Large intestine (tissue), 12 donors: ENCODE measurements around the gene SPRED2. TPM values are rescaled to one million over a fixed set of nuclear protein-coding genes. Genes with fewer than 3 reads are reported as not detected.

Source experiments
- DNase-seq, 2 donors: peaks; one replicate each; pipeline versions ENCODE4 v3.0.0 to v3.0.0-alpha.2; 2013
- H3K27ac ChIP-seq: one replicate; pipeline ENCODE4 v1.5.1; 2013; ENCODE audit warnings: low read length
- H3K27me3 ChIP-seq: 2 replicates; pipeline ENCODE4 v1.6.1; 2013; ENCODE audit warnings: low read length; ENCODE audit not compliant: control insufficient read depth, insufficient read depth
- H3K36me3 ChIP-seq: 2 replicates; pipeline ENCODE4 v1.6.1; 2013; ENCODE audit warnings: low read length; ENCODE audit not compliant: control insufficient read depth, insufficient read depth
- H3K4me1 ChIP-seq: one replicate; pipeline ENCODE4 v1.6.1; 2013; ENCODE audit warnings: low read length; ENCODE audit not compliant: control insufficient read depth, insufficient read depth
- H3K4me3 ChIP-seq: one replicate; pipeline ENCODE4 v1.5.1; 2013; ENCODE audit warnings: low read length
- H3K9me3 ChIP-seq: one replicate; pipeline ENCODE4 v1.6.1; 2013; ENCODE audit warnings: mild to moderate bottlenecking, low read depth, low read length, moderate library complexity; ENCODE audit not compliant: control insufficient read depth
- WGBS: methylation state at CpG from one replicate; pipeline ENCODE4 v1.1.5; 2013; ENCODE audit warnings: low lambda C conversion rate; ENCODE audit not compliant: insufficient coverage; 5-methylcytosine and 5-hydroxymethylcytosine counted together
- long read RNA-seq, 11 donors: transcript quantifications; one replicate each; lab custom pipeline, GENCODE V29; 2026
- polyA plus RNA-seq: library from polyadenylated mRNA; unstranded; fragments of 120-200 nt; gene quantifications from one replicate; pipeline ENCODE4 v1.2.1, GENCODE V29; 2013

Gene SPRED2, protein sequence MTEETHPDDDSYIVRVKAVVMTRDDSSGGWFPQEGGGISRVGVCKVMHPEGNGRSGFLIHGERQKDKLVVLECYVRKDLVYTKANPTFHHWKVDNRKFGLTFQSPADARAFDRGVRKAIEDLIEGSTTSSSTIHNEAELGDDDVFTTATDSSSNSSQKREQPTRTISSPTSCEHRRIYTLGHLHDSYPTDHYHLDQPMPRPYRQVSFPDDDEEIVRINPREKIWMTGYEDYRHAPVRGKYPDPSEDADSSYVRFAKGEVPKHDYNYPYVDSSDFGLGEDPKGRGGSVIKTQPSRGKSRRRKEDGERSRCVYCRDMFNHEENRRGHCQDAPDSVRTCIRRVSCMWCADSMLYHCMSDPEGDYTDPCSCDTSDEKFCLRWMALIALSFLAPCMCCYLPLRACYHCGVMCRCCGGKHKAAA
- polyA plus RNA-seq: 22.4 TPM
- long read RNA-seq, donor 1, full-length matches to known transcripts: 2 of 2 reads
- long read RNA-seq, donor 1, partial matches to known transcripts: 0 of 2 reads
- long read RNA-seq, donor 1, other reads (novel, unspliced or antisense): 0 of 2 reads
- long read RNA-seq, donor 2, full-length matches to known transcripts: 6 of 6 reads
- long read RNA-seq, donor 2, partial matches to known transcripts: 0 of 6 reads
- long read RNA-seq, donor 2, other reads (novel, unspliced or antisense): 0 of 6 reads
- long read RNA-seq, donor 3: 0 reads
- long read RNA-seq, donor 4: 0 reads
- long read RNA-seq, donor 5, full-length matches to known transcripts: 1 of 1 reads
- long read RNA-seq, donor 5, partial matches to known transcripts: 0 of 1 reads
- long read RNA-seq, donor 5, other reads (novel, unspliced or antisense): 0 of 1 reads
- long read RNA-seq, donor 6, full-length matches to known transcripts: 4 of 4 reads
- long read RNA-seq, donor 6, partial matches to known transcripts: 0 of 4 reads
- long read RNA-seq, donor 6, other reads (novel, unspliced or antisense): 0 of 4 reads
- long read RNA-seq, donor 7, full-length matches to known transcripts: 4 of 4 reads
- long read RNA-seq, donor 7, partial matches to known transcripts: 0 of 4 reads
- long read RNA-seq, donor 7, other reads (novel, unspliced or antisense): 0 of 4 reads
- long read RNA-seq, donor 8, full-length matches to known transcripts: 3 of 3 reads
- long read RNA-seq, donor 8, partial matches to known transcripts: 0 of 3 reads
- long read RNA-seq, donor 8, other reads (novel, unspliced or antisense): 0 of 3 reads
- long read RNA-seq, donor 9, full-length matches to known transcripts: 1 of 1 reads
- long read RNA-seq, donor 9, partial matches to known transcripts: 0 of 1 reads
- long read RNA-seq, donor 9, other reads (novel, unspliced or antisense): 0 of 1 reads
- long read RNA-seq, donor 10, full-length matches to known transcripts: 6 of 6 reads
- long read RNA-seq, donor 10, partial matches to known transcripts: 0 of 6 reads
- long read RNA-seq, donor 10, other reads (novel, unspliced or antisense): 0 of 6 reads
- long read RNA-seq, donor 11, full-length matches to known transcripts: 2 of 2 reads
- long read RNA-seq, donor 11, partial matches to known transcripts: 0 of 2 reads
- long read RNA-seq, donor 11, other reads (novel, unspliced or antisense): 0 of 2 reads

DNA sequence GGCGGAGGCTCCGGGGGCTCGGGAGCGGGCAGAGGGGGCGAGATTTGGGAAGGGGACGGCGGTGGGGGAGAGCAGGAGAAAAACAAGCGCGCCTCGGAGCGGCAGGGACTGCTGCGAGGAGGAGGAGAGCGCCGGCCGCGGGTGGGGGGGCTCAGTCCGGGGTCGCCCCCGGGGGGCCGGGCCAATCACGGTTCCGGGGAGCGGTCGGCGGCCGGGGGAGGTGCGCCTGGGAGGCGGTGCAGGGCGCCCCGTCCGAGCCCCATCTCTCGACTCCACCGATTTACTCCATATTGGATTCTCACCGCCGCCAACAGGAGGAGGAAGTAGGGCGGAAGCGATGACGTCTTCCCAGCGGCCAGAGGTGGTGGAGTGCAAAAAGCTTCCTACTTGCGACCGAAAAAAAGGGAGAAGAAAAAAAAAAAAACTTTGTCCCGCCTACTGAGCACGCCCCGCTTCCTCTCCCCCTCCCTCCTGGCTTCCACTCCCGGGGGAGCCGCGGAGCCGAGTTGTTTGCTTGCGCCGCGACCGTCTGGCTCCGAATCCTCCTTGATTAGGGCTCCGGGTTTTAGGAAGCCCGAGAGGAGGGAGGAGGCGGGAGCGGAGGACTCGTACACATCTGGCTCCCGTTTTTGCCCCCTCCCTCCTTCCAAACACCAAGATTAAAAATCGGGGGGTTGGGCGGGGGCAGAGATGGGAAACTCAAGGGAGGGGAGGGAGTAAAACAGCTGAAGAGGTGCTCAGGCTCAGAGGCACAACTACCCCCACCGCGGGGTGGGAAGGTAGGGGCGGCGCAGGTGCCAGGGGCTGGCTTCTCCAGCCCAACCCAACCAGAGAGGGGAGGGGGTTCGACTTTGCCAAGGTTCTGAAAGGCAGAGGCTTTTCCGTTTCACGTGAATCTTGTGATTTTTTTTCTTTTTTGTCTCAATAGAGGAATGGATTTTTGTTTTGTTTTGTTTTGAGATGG is at the start of gene SPRED2:
TSS of gene SPRED2 (minus strand) at position 373 of the 964 bp plus-strand sequence. CDS start 612 bp downstream, outside the sequence.
- no CpG with 5 or more reads among the region's 68 CpGs for whole genome bisulfite sequencing
- H3K9me3 ChIP-seq: no peaks in the 10 kb centered on the region
- peak within 1 kb of the TSS; percentile 94 for H3K4me3 ChIP-seq
- H3K36me3 ChIP-seq: no peaks in the 10 kb centered on the region
- no peaks in the 10 kb centered on the region for H3K27me3 ChIP-seq
- H3K4me1 ChIP-seq: peaks cover 8% of the 10 kb centered on the region
- peak; percentile 94 to 96 for DNase-seq
- peak within 1 kb of the TSS; percentile 94 for H3K27ac ChIP-seq

DNA sequence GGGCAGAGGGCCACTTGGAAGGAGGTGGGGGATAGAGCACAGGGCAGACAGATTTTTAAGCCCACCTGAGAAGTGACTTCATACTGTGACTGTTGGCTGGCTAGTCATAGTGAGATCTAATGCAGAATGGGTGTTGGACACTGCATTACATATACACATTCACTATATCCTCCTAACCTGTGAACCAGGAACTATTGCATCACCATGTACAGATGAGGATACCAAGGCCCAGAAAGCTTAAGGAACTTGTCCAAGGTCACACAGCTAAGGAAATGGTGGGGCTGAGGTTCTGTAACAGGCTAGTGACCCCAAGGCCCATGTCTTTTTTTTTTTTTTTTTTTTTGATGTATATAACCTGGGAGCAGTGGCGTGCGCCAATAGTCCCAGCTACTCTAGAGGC is 49.6 kb upstream of the SPRED2 start:
- Histone ChIP-seq H3K27ac (no peak overlapping the region), H3K4me1 (no peaks in the 10 kb centered on the region), H3K27me3 (no peaks in the 10 kb centered on the region), H3K4me3 (no peak overlapping the region), H3K36me3 (no peaks in the 10 kb centered on the region), H3K9me3 (no peaks in the 10 kb centered on the region)
- no CpG with 5 or more reads among the region's 2 CpGs for WGBS
- DNase-seq: no peak

DNA sequence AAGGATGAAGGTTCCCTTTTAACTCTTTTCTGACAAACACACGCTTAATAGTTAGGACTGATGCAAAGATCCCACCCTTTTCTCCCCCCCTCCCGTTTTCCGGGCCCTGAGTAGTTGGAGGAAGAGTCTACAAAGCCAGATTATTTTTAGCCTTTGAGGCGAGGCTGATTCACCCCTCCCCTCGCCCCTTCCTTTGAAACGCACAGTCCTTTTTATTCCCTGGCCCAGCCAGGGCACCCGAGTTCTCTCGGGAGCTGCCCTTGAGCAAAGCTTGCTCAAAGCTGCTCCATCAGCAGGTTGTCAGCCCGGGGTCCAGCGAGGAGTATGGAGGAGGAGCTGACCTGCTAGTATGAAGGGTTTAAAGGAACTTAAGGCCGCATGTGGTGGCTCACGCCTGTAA is 47.1 kb upstream of the SPRED2 start:
- H3K27me3 ChIP-seq: no peaks in the 10 kb centered on the region
- WGBS: no CpG with 5 or more reads among the region's 12 CpGs
- H3K4me1 ChIP-seq: no peaks in the 10 kb centered on the region
- H3K36me3 ChIP-seq: no peaks in the 10 kb centered on the region
- H3K9me3 ChIP-seq: no peaks in the 10 kb centered on the region
- no peak overlapping the region for H3K4me3 ChIP-seq
- H3K27ac ChIP-seq: no peak overlapping the region
- DNase-seq: no peak

DNA sequence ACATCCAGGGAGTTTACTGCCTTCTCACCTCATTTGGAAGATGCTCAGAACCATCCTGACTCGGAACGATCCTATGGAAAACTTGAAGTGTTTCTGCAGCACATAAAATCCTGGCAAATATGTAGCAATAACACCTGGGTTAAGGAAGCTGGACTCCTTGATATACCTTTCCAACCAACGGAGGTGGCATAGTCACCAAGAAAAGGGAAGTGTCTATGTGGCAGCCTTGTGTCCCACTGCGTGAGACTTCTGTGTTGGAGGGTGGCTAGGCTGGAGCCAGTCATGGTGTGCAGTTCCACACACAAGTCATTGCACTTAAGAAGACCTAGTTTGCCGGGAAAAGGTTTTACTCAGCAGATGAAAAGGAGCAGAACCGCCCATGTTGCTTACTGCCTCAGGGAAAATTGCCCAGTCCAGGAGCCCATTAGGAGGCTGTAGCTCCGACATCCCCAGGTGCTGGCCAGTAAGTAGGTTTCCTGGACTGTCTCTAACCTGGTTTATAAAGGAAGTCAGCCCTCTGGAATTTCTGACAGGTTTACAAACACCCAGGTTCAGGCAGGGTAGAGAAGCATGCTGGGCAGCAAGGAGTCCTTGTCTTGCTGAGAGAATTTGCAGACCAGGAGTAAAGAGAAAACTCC is 46.2 kb upstream of the SPRED2 start:
- no CpG with 5 or more reads among the region's 7 CpGs for WGBS
- Histone ChIP-seq H3K36me3 (no peaks in the 10 kb centered on the region), H3K27me3 (no peaks in the 10 kb centered on the region), H3K4me3 (no peak overlapping the region), H3K4me1 (no peaks in the 10 kb centered on the region), H3K9me3 (no peaks in the 10 kb centered on the region), H3K27ac (no peak overlapping the region)
- DNase-seq: no peak

DNA sequence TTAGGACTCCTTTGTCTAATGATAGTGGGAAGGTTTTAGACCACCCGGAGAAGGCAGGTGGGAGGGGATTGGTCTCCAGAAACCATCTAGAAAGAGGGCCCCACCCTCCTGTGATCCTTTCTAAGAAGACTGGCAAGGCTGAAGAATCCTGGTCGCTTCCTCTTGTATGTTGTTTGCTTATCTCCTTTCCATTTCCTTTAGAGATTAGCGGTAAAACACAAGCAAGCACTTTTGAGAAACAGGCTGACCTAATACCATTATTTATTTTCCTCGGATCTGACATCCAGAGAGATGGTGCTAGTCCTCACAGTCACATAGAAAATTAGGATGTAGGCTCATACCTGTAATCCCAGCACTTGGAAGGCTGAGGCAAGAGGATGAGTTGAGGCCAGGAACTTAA is 45.2 kb upstream of the SPRED2 start:
- Histone ChIP-seq H3K4me3 (no peak overlapping the region), H3K27ac (no peak overlapping the region), H3K9me3 (no peaks in the 10 kb centered on the region), H3K4me1 (no peaks in the 10 kb centered on the region), H3K36me3 (no peaks in the 10 kb centered on the region), H3K27me3 (no peaks in the 10 kb centered on the region)
- DNase-seq: no peak
- WGBS: 33% methylated on average over 1 of the region's 4 CpGs

DNA sequence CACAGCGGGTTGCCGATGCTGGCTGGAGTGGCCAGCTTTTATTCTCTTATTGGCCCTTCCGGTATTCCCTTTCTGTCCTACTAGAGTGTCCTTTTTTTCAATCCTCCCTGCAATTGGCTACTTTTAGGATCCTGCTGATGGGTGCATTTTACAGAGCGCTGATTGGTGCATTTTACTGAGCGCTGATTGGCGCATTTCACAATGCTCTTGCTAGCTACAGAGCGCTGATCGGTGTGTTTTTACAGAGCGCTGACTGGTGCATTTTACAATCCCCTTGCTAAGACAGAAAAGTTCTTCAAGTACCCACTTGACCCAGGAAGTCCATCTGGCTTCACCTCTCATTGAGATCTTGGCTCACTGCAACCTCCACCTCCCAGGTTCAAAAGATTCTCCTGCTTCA is 44.4 kb upstream of the SPRED2 start:
- H3K4me1 ChIP-seq: no peaks in the 10 kb centered on the region
- no peaks in the 10 kb centered on the region for H3K36me3 ChIP-seq
- no peak for DNase-seq
- no peak overlapping the region for H3K4me3 ChIP-seq
- no CpG with 5 or more reads among the region's 9 CpGs for WGBS
- H3K27ac ChIP-seq: no peak overlapping the region
- H3K9me3 ChIP-seq: no peaks in the 10 kb centered on the region
- H3K27me3 ChIP-seq: no peaks in the 10 kb centered on the region

DNA sequence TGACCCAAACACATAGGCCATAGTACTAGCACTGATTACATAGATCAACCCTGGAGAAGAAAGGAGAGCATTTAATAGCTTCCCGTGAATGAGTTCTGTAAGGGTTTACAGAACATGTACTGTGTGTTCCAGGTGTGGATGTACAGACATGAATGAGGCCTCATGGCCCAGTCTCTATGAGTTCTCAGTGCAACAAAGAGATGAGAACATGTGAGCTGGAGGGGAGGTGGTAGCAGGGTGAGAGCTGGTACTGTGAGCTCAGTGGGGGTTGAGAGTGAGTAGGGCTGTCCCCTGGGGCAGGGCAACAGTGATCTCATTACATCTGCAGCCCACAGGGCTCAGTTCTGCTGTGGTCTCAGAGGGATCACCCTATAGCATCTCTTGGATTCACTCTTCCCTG is 42.6 kb upstream of the SPRED2 start:
- H3K36me3 ChIP-seq: no peaks in the 10 kb centered on the region
- no peaks in the 10 kb centered on the region for H3K27me3 ChIP-seq
- H3K27ac ChIP-seq: no peak overlapping the region
- no CpG with 5 or more reads among the region's 1 CpG for WGBS
- DNase-seq: no peak
- H3K4me3 ChIP-seq: no peak overlapping the region
- no peaks in the 10 kb centered on the region for H3K9me3 ChIP-seq
- no peaks in the 10 kb centered on the region for H3K4me1 ChIP-seq

DNA sequence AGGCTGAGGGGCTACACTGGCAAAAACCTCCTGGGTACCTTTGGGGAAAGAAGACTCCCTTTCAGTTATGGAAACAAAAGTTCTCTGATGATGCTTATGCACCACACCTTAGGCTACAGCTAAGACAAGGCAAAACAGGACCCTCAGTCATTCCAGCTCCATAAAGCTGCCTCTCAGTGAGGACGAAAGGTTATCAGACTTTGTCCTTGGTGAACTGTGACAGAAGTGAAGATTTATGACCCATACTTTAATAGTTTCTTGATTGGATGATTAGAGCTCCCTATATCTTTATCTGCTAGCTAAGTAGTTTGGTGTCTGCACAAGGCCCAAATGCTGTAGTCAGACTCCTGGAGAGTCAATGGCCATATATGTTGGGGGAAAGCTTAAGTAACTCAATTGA is 40.6 kb upstream of the SPRED2 start:
- H3K4me1 ChIP-seq: no peaks in the 10 kb centered on the region
- H3K27ac ChIP-seq: no peak overlapping the region
- no peak overlapping the region for H3K4me3 ChIP-seq
- H3K9me3 ChIP-seq: no peaks in the 10 kb centered on the region
- no peaks in the 10 kb centered on the region for H3K27me3 ChIP-seq
- no peak for DNase-seq
- no CpG with 5 or more reads among the region's 1 CpG for WGBS
- H3K36me3 ChIP-seq: no peaks in the 10 kb centered on the region

DNA sequence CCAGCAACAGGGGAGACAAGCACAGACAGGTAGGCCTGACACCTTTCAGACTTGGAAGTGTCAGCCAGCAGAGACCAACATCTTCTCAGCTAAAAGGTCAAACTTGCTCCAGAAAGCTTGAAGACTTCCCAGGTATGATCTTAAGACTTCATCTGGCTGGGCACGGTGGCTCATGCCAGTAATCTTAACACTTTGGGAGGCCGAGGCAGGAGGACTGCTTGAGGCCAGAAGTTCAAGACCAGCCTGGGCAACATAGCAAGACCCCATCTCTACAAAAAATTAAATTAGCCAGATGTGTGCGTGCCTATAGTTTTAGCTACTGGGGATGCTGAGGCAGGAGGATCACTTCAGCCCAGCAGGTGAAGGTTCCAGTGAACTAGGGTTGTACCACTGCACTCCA is 39.0 kb upstream of the SPRED2 start:
- H3K9me3 ChIP-seq: no peaks in the 10 kb centered on the region
- no peaks in the 10 kb centered on the region for H3K36me3 ChIP-seq
- WGBS: no CpG with 5 or more reads among the region's 3 CpGs
- no peak for DNase-seq
- H3K4me1 ChIP-seq: no peaks in the 10 kb centered on the region
- no peaks in the 10 kb centered on the region for H3K27me3 ChIP-seq
- no peak overlapping the region for H3K27ac ChIP-seq
- H3K4me3 ChIP-seq: no peak overlapping the region
